GM12878 (cell line): Measurements from ENCODE around the gene PTPRN2.

ENCODE experiments used
- CHD2 ChIP-seq: IDR thresholded peaks from 2 replicates; pipeline ENCODE4 v1.6.1; 2011; ENCODE audit warnings: low read depth, low read length, improper control_type of control experiment, borderline replicate concordance
- CTCF ChIP-seq, 3 experiments: IDR thresholded peaks in 2 of 3; conservative IDR thresholded peaks in 1 of 3; 2 replicates each; pipeline ENCODE4 v1.5.1; 2011; ENCODE audit warnings: low read depth in 3 of 3, low read length in 3 of 3, mild to moderate bottlenecking in 3 of 3, control low read depth in 2 of 3, moderate library complexity in 2 of 3, inconsistent platforms in 1 of 3, mixed read lengths in 1 of 3; ENCODE audit not compliant: control insufficient read depth in 2 of 3, insufficient read depth in 1 of 3; ENCODE audit errors: extremely low read depth in 1 of 3
- CUX1 ChIP-seq: IDR thresholded peaks from 2 replicates; pipeline ENCODE4 v1.6.1; 2012; ENCODE audit warnings: improper control_type of control experiment, low read depth, low read length; ENCODE audit not compliant: insufficient replicate concordance
- HCFC1 ChIP-seq: fragments of 150-350 bp; IDR thresholded peaks from 2 replicates; pipeline ENCODE4 v1.6.1; 2014; ENCODE audit warnings: low read length
- MXI1 ChIP-seq: fragments of 150-350 bp; IDR thresholded peaks from 2 replicates; pipeline ENCODE4 v1.6.1; 2011; ENCODE audit warnings: low read depth, mild to moderate bottlenecking, inconsistent platforms, low read length, improper control_type of control experiment
- TCF7 ChIP-seq: IDR thresholded peaks from 2 replicates; pipeline ENCODE4 v1.6.1; 2014; ENCODE audit warnings: antibody characterized with exemption, borderline replicate concordance
- ZBTB33 ChIP-seq: fragments of 450-650 bp; IDR thresholded peaks from 2 replicates; pipeline ENCODE4 v1.6.1; 2017; ENCODE audit warnings: mild to moderate bottlenecking
- ZNF274 ChIP-seq: IDR thresholded peaks from one replicate; pipeline ENCODE4 v1.8.0; 2011; ENCODE audit not compliant: insufficient read length, insufficient read depth

GRCh38 chr7:158431055-158431940, 156.3 kb downstream of the PTPRN2 start:
- TF ChIP-seq ZBTB33 = no peak
- no peak for TF ChIP-seq CUX1
- no peak for TF ChIP-seq TCF7
- no peak for TF ChIP-seq MXI1
- no peak for TF ChIP-seq CHD2
- no peak for TF ChIP-seq ZNF274
- TF ChIP-seq HCFC1 = no peak
- no peak for TF ChIP-seq CTCF (IDR thresholded peaks at IDR 0.05 in 2 of 3, conservative IDR thresholded peaks at IDR 0.05 in 1 of 3; ENCODE audit: control insufficient read depth in 2 of 3, extremely low read depth in 1 of 3, insufficient read depth in 1 of 3, low read depth in 3 of 3, low read length in 3 of 3)
